HG03060 (cell line): ENCODE data around the gene LRRC38.
"Not testable (repeated sequence)": the region's sequence is repeated elsewhere in the genome, so short reads cannot be mapped to it uniquely, and the experiment has no call there.

ENCODE experiments used
- ATAC-seq: cut with Tn5 transposase; IDR thresholded peaks from one replicate; pipeline ENCODE4 v1.9.1; 2021; ENCODE audit warnings: low read depth, moderate number of reproducible peaks; ENCODE audit not compliant: unreplicated experiment

Gene LRRC38

DNA sequence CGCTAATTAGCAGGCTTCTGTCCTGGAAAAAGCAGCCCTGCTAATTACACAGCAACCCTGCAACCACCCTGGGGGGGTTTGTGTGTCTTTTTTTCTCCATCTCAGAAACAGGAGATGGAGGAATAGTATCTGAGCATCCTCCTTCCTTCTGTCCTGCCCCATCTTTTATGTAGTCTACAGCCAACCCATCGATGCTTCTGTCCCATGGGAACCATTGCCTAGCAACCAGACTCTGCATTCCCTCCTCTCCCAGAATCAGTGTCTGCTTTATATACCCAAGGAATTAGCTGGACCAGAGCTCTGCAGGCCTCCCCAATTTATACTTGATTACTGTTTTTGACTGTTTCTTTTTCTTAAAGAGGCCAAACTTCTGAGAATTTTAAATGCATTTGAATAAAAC is 35.1 kb downstream of the LRRC38 start:
- no peak for ATAC-seq

DNA sequence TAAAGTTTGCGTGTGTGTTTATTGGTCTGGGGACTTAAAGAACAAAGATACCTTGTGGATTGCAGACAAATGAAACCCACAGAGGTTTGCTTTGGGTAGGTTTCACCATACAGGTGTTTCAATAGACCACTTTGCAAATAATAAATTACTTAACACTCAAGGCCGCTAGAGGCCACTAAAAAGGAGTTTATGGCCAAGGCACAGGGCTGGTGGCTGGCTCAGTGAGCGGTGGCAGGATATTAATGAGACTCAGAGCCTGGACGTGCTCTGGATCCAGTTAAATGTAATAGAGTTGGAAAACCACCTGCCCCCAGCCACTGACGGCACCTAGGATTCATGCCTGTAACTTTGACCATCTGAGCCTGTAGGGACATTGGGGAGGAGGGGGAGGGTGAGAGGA is 44.5 kb downstream of the LRRC38 start:
- no peak for ATAC-seq

DNA sequence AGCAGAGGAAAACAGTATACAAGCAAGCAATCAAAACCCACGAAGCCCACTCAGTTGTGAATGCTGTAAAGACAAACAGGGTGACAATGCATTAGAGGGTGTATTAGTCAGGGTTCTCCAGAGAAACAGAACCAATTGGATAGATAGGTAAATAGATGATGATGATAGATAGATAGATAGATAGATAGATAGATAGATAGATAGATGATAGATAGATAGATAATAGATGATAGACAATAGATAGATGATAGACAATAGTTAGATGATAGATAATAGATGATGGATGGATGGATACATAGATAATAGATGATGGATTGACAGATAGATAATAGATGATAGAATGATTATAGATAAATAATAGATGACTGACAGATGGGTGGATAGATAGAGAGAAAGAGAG is 48.3 kb downstream of the LRRC38 start:
- ATAC-seq, result no peak

DNA sequence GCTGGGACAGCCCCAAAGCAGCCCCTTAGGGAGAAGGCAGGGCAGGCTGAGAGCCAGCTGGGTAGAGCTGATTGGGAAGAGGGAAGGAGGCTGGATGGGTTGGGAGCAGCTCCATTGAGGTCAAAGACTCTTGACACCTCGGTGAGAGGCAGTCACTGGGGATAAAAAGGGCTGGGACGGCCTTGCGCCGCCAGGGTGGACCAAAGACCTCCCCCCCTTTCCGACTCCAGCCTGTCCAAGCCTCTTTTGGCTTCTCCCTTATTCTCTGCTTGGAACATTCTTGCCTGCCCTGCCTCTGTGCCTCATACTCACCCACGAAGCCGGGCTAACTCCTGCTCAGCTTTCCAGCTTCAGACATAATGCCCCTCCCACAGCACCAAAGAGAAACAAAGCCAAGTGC is 51.1 kb downstream of the LRRC38 start:
- no peak for ATAC-seq

DNA sequence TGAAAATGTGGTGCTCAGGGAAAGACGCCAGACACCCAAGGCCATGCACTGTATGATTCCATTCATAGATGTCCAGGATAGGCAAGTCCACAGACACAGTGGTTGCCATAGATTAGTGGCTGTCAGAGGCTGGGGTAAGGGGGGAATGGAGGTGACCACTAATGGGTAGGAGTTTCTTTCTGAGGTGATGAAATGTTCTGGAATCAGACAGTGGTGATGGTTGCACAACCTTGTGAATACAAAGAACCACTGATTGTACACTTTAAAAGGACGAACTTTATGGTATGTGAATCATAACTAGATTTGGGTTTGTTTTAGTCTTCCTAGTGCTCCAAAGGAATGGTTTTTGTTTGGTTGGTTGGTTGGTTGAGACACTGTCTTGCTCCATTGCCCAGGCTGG is 51.8 kb downstream of the LRRC38 start:
- no peak for ATAC-seq

DNA sequence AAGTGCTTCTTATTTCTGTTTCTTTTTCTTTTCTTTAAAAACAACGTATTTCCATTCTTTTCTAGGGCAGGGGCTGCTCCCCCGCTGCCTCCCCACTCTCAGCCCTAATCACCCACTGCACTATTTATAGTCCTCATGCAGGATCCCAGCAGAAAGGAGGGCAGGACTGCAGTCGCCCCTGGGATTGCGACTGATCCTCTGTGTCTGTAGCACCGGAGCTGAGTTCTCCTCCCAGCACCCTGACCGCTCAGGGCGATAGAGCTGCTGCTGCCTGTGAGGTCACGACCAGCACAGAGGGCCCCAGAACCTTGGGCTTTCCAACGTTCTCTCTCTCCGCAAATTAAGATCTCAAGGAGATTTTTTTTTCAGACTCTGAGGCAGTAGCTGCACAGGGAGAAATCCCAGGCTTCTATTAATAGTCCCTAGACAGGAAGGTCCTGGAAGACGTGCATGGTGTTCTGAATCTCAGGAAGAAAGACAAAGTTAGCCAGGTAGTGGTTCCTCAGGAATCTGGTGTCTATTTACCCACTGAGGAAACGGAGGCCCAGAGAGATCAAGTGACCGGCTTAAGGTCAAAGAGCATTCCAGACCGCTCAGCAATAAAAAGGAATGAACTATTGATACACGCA is 56.8 kb downstream of the LRRC38 start:
- no peak for ATAC-seq

DNA sequence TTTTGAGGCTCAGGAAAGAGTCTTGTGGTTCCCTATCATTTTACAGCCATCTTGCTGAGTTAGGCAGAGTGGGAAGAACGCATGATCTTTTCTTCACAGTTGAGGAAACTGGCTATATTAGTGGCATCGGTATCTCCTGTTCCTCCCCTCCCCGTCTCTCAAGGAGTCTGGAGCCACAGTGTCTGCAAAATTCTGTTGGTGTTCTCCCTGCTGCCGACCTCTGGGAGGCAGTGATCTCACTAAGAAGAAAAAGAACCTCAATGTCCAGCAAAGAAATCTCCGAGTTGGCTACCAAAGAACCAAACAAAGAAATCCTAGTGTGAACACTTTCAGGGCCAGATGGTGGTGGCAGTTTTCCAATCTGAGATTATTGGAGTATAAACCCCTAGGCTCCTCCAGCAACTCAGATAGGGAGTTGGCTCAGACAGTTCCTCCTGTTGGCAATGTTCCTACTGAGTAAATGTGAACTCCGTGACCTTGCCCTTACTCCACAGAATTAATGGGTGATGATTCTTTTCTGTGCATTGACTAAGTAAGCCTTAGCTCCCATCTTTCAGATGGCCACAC is 62.3 kb downstream of the LRRC38 start:
- no peak for ATAC-seq

DNA sequence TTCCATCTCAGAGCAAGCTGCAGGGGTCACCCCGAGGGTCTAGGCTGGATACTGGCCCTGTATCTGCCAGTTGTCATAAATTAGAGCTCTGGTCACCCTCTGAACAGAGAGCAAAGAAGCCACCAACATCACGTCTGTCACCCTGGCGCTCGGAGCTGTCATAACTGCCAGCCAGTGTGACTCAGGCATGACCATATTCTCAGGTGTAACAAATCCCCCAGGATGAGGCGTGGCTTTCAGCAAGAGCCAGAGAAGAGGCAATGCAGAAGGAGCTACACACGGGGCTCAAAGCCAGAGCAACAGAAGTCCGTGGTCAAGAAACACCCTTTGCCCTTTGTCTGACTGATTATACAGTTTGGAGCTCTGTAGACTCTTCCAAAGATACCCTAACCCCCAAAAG is 63.6 kb downstream of the LRRC38 start:
- ATAC-seq, result no peak

DNA sequence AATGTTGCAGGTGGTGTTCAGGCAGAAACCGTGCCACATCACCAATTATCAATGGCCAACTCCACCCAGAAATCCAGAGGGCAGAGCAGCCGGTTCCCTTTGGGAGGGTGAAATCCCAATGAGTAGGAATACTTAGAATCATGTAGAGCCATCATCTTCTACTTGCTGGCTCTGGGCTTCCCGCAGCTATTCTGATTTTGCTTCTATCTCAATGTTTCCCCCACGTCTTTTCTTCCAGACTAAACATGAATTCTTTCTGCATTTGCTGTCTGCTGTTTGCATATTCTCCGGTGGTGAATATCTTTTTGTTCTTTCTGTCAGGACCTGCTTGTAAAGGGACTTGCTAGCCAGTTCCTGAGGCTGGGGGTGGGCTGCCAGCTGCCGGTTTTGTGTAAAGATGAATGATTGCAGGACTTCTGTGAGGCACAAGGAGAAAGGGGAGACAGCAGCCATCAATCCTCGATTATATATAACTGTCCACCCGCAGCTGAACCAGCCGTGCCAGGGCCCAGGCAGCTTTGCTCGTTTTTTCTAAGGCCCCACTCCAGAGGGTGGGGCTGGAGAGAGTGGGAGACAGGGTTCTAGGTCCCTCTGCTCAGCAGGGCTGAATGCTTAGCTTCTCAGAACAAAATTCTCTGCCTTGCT is 70.3 kb downstream of the LRRC38 start:
- no peak for ATAC-seq

DNA sequence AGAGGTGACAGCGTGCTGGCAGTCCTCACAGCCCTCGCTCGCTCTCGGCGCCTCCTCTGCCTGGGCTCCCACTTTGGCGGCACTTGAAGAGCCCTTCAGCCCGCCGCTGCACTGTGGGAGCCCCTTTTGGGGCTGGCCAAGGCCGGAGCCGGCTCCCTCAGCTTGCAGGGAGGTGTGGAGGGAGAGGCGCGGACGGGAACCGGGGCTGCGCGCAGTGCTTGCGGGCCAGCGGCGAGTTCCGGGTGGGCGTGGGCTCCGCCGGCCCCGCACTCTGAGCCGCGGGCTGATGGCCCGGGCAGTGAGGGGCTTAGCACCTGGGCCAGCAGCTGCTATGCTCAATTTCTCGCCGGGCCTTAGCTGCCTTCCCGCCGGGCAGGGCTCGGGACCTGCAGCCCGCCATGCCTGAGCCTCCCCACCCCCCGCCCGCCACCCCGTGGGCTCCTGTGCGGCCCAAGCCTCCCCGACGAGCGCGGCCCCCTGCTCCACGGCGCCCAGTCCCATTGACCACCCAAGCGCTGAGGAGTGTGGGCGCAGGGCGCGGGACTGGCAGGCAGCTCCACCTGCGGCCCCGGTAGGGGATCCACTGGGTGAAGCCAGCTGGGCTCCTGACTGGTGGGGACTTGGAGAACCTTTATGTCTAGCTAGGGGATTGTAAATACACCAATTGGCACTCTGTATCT is 74.6 kb downstream of the LRRC38 start:
- ATAC-seq, result not testable (repeated sequence)

DNA sequence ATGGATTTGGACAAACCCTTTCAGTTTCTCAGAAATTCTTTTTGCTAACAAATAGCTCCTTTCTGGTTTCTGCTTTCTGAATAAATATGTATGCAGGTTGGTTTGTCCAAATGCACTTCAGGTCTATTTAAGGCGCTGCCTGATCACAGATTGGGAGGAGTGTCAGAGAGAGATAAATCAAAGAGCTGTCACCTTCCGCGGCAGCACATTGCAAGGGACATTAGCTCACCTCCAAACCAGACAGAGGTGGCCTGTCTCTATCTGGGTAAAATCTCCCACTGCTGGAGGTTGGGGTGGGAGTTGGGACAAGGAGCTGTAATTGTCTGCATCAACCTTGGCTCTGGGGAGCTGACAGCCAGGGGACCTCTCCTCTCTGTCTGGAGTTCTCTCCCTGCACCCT is 78.3 kb downstream of the LRRC38 start:
- no peak for ATAC-seq

DNA sequence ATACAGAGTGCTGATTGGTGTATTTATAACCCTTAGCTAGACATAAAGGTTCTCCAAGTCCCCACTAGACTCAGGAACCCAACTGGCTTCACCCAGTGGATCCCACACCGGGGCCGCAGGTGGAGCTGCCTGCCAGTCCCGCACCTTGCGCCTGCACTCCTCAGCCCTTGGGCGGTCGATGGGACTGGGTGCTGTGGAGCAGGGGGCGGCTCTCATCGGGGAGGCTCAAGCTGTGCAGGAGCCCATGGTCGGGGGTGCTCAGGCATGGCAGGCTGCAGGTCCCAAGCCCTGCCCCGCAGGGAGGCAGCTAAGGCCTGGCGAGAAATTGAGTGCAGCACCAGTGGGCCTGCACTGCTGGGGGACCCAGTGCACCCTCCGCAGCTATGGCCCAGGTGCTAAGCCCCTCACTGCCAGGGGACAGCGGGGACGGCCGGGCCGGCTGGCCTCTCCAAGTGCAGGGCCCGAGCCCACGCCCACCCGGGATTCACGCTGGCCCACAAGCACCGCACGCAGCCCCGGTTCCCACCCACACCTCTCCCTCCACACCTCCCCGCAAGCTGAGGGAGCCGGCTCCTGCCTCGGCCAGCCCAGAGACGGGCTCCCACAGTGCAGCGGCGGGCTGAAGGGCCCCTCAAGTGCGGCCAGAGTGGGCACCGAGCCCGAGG is 80.0 kb downstream of the LRRC38 start:
- not testable (repeated sequence) for ATAC-seq

DNA sequence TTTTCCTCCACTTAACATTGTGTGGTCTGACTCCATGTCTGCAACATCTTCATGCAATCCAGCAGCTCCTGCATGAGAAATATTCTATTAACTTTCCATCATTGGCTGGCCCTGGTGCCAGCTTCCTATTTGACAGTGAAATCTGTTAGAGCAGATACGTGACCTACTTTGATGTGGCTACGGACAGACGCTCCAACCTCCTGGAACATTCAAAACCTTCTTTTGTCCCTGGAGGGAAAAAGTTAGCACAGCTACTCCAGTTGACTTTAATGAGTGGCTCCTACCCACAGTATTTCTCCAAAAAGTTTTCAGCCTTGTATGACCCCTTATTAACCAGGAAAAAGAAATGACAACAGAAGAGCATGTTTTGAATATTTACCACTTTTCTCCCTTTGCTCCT is 81.6 kb downstream of the LRRC38 start:
- ATAC-seq, result no peak

DNA sequence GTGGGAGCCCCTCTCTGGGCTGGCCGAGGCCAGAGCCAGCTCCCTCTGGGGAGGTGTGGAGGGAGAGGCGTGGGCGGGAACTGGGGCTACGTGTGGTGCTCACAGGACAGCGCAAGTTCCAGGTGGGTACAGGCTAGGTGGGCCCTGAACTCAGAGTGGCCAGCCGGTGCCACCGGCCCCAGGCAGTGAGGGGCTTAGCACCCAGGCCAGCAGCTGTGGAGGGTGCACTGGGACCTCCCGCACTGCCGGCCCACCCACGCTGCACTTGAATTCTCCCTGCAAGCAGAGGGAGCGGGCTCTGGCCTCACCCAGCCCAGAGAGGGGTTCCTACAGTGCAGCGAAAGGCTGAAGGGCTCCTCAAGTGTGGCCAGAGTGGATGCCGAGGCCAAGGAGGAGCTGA is 83.3 kb downstream of the LRRC38 start:
- ATAC-seq, result no peak
